LNCaP clone FGC (cell line): ENCODE results near the gene LONRF3.

Source experiments
- DNase-seq: peaks from one replicate; pipeline ENCODE4 v3.0.0-alpha.2; 2011; ENCODE audit warnings: low read depth
- H3K4me3 ChIP-seq: 2 replicates; pipeline ENCODE4 v1.5.1; 2011; ENCODE audit warnings: mild to moderate bottlenecking, low read depth, low read length, control low read depth
- TF ChIP-seq, protein P1 (sequence below): IDR thresholded peaks from 2 replicates; pipeline ENCODE4 v1.5.1; 2012; ENCODE audit warnings: mild to moderate bottlenecking; ENCODE audit not compliant: control insufficient read depth, insufficient read depth; ENCODE audit errors: extremely low read depth

Gene LONRF3

DNA sequence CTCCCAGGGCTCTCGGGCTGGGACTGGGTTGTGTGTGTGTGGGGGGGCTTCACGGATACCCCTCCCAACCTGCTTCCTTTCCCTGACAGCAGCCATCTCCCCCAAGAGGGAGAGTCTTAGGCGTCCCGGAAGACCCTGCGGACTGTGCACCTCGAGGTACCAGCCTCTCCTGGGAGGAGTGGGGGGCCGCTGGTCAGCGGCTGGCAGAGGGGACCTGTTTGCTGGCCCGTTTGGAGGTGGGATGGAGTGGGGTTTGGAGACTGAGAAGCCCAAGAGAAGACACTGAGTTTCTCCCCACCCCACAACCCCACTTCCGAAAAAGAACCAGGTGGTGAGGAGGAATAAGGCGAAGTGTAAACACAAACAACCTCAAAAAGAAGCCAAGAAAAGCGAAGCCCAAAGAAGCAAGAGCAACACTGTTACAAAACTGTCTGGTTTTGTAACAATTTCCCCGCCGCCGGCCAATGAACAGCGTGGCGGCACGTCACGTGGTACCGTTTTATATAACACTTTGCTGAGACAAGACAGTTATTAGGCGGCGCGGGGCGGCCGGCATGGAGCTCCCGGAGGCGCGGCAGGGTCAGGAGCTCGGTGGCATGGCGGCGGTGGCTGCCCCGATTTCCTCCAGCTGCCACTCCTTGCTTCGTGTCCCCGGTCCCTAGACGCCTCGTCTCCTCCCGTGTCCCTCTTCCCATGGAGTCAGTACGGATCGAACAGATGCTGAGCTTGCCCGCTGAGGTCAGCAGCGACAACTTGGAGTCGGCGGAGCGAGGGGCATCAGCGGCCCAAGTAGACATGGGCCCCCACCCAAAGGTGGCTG is at the start of gene LONRF3:
TSS of gene LONRF3 (plus strand) at position 531 of the 820 bp plus-strand sequence. CDS start at position 694, 163 bp downstream.
- H3K4me3 ChIP-seq = peak within 1 kb of the TSS; percentile 18; the same call in 1 of the 2 replicates
- TF ChIP-seq, protein P1, sequence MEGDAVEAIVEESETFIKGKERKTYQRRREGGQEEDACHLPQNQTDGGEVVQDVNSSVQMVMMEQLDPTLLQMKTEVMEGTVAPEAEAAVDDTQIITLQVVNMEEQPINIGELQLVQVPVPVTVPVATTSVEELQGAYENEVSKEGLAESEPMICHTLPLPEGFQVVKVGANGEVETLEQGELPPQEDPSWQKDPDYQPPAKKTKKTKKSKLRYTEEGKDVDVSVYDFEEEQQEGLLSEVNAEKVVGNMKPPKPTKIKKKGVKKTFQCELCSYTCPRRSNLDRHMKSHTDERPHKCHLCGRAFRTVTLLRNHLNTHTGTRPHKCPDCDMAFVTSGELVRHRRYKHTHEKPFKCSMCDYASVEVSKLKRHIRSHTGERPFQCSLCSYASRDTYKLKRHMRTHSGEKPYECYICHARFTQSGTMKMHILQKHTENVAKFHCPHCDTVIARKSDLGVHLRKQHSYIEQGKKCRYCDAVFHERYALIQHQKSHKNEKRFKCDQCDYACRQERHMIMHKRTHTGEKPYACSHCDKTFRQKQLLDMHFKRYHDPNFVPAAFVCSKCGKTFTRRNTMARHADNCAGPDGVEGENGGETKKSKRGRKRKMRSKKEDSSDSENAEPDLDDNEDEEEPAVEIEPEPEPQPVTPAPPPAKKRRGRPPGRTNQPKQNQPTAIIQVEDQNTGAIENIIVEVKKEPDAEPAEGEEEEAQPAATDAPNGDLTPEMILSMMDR = no peak
- DNase-seq = no peak

DNA sequence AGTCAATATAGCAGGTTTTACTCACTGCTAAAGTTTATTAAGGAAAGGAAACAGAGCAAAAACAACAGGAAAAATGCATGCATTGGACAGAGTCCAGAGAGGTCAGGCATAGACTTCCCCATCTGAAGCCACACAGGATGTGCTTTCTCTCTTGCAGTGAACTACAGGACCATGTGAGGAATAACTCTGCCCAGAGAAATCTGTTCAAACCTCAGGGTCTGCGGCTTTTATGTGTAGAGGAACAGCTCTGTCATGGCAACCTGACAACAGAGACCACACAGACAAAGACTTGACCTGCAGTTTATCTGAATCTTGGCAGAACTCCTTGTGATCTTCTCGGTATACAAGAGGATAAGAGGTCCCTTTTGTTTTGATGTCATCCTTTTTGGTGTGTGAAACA is 46.3 kb upstream of the LONRF3 start:
- TF ChIP-seq, protein P1 = no peak
- H3K4me3 ChIP-seq = no peak overlapping the region
- no peak for DNase-seq

DNA sequence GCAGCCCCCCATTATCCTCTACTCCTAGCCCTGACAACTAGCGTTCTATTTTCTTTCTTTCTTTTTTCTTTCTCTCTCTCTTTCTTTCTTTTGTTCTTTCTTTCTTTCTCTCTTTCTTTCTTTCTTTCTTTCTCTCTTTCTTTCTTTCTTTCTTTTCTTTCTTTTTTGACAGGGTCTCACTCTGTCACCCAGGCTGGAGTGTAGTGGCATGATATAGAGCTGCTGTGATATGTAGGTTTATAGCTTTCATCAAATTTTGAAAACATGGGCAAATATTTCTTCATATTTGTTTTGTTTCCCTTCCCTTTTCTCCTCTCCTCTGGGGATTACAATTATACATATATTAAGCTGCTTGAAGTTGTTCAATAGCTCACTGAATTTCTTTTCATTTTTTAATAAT is 39.1 kb upstream of the LONRF3 start:
- H3K4me3 ChIP-seq = no peak overlapping the region
- TF ChIP-seq, protein P1 = no peak
- no peak for DNase-seq

DNA sequence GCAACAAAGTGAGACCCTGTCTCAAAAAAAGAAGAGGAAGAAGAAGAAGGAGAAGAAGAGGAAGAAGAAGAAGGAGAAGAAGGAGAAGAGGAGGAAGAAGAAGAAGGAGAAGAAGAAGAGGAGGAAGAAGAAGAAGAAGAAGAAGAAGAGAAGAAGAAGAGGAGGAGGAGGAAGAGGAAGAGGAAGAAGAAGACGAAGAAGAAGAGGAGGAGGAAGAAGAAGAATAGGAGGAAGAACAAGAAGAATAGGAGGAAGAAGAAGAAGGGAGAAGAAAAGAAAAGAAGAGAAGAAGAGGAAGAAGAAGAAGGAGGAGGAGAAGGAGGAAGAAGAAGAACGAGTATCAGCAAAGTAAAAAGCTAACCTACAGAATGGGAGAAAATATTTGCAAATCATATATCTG is 33.3 kb upstream of the LONRF3 start:
- no peak overlapping the region for H3K4me3 ChIP-seq
- DNase-seq = no peak
- TF ChIP-seq, protein P1 = no peak

DNA sequence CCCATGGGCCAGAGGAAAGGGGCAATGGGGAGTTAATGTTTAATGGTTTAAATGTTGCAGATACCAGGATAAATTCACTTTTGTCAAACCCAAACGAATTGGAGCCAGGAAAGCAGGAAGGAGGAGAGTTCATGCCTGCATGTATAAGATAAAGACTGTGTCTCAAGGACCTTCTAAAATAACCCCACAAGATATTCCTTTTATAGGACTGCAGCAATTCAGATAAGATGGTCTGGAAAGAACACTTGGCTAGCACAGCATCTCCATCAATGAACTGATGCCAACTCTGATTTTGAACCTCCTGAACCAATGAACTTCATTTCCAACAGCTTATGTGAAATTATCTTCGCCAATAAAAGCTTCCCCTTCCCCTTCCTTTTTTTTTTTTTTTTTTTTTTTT is 31.3 kb upstream of the LONRF3 start:
- TF ChIP-seq, protein P1 = no peak
- no peak for DNase-seq
- H3K4me3 ChIP-seq = no peak overlapping the region

DNA sequence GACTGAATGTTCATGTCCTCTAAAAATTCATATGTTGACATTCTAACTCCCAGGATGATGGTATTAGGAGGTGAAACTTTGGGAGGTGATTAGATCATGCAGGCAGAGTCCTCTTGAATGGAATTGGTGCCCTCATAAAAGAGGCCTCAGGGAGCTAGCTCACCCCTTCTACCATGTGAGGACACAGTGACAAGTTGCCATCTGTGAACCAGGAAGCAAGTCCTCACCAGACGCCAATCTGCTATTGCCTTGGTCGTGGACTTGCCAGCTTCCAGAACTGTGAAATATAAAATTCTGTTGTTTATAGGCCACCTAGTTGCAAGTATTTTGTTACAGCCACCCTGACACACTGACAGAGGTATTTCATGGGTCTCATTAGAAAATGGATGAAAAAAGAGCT is 28.5 kb upstream of the LONRF3 start:
- no peak overlapping the region for H3K4me3 ChIP-seq
- DNase-seq = no peak
- TF ChIP-seq, protein P1 = no peak

DNA sequence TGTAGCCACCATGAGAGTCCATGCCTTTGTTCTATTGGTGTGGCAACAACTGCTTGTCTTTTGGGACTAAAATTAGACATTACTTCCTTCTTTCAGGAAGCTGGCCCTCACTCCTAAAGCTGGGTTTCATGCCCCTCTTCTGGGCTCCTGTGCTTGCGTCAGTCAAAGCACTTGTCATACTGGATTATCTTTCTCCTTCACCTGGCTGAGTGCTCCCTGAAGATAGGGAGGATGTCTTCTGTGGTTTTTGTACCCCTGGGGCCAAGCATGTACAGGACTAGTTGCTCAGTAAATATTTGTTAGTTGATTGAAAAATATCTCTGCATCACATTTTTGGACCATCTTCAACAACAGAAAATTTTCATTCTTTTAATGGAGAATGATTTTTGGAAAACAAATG is 26.1 kb upstream of the LONRF3 start:
- DNase-seq = no peak
- TF ChIP-seq, protein P1 = no peak
- no peak overlapping the region for H3K4me3 ChIP-seq
